OCI-LY3 (cell line): Measurements from ENCODE around the gene RGS6.

Experiments
- H2AFZ ChIP-seq: fragments of 200-600, 300-600 bp; shearing (Covaris generic); 2 replicates; pipeline ENCODE4 v1.6.0; 2014; ENCODE audit warnings: antibody characterized with exemption, low read depth, low read length
- H3K27ac ChIP-seq: fragments of 200-600, 300-600 bp; sonication (generic); 2 replicates; pipeline ENCODE4 v1.5.1; 2014; ENCODE audit warnings: mild to moderate bottlenecking, low read length, moderate library complexity, mixed read lengths
- H3K27me3 ChIP-seq: fragments of 200-600, 300-600 bp; sonication (generic); 2 replicates; pipeline ENCODE4 v1.6.1; 2014; ENCODE audit warnings: low read depth, low read length, mixed read lengths
- H3K36me3 ChIP-seq: fragments of 200-600, 300-600 bp; sonication (generic); replicated peaks from 2 replicates; pipeline ENCODE3; 2014; ENCODE audit warnings: low read depth, low read length, mixed read lengths
- H3K4me1 ChIP-seq: fragments of 300-600, 200-600 bp; sonication (generic); 2 replicates; pipeline ENCODE4 v1.6.1; 2014; ENCODE audit warnings: low read length, mixed read lengths
- H3K4me2 ChIP-seq: fragments of 200-600, 300-600 bp; sonication (generic); 2 replicates; pipeline ENCODE4 v1.6.1; 2014; ENCODE audit warnings: low read length, mixed read lengths
- H3K4me3 ChIP-seq: fragments of 300-600, 200-600 bp; sonication (generic); 2 replicates; pipeline ENCODE4 v1.5.1; 2014; ENCODE audit warnings: antibody characterized with exemption, mild to moderate bottlenecking, low read length, moderate library complexity
- H3K79me2 ChIP-seq: fragments of 300-600, 200-600 bp; shearing (Covaris generic); 2 replicates; pipeline ENCODE4 v1.6.1; 2014; ENCODE audit warnings: mild to moderate bottlenecking, low read length, mixed read lengths
- H3K9ac ChIP-seq: fragments of 300-600, 200-600 bp; shearing (Covaris generic); 2 replicates; pipeline ENCODE4 v1.6.0; 2014; ENCODE audit warnings: mild to moderate bottlenecking, low read length, moderate library complexity
- H3K9me3 ChIP-seq: fragments of 200-600, 300-600 bp; shearing (Covaris generic); 2 replicates; pipeline ENCODE4 v1.6.1; 2014; ENCODE audit warnings: low read length, mixed read lengths; ENCODE audit not compliant: insufficient read depth
- H4K20me1 ChIP-seq: fragments of 200-600, 300-600 bp; sonication (generic); 2 replicates; pipeline ENCODE4 v1.6.1; 2016; ENCODE audit warnings: low read length, mixed read lengths; ENCODE audit not compliant: insufficient read depth
- CTCF ChIP-seq: fragments of 200-600, 300-600 bp; sonication (generic); IDR thresholded peaks from 2 replicates; pipeline ENCODE4 v1.5.1; 2014; ENCODE audit warnings: antibody characterized with exemption, low read length, low read depth
- EZH2phosphoT487 ChIP-seq: fragments of 200-600 bp; shearing (Covaris generic); IDR thresholded peaks from 2 replicates; pipeline ENCODE4 v1.6.1; 2018; ENCODE audit warnings: antibody characterized with exemption, mixed run types, low read depth

RGS6 gene

GRCh38 chr14:72597252-72598233, 665.3 kb downstream of the RGS6 start:
- no peak overlapping the region for H3K4me2 ChIP-seq
- H3K9ac ChIP-seq, result no peak overlapping the region
- H2AFZ ChIP-seq, result no peak overlapping the region
- no peaks in the 10 kb centered on the region for H4K20me1 ChIP-seq
- H3K36me3 ChIP-seq, result no peaks in the 10 kb centered on the region
- peaks cover 68% of the 10 kb centered on the region for H3K27me3 ChIP-seq
- H3K79me2 ChIP-seq, result no peaks in the 10 kb centered on the region
- no peaks in the 10 kb centered on the region for H3K4me1 ChIP-seq
- H3K9me3 ChIP-seq, result no peaks in the 10 kb centered on the region
- no peak overlapping the region for H3K4me3 ChIP-seq
- no peak for TF ChIP-seq CTCF
- no peak for TF ChIP-seq EZH2phosphoT487
- H3K27ac ChIP-seq, result no peak overlapping the region

- TF ChIP-seq CTCF (no peak), EZH2phosphoT487 (no peak)
- Histone ChIP-seq H3K4me1 (no peaks in the 10 kb centered on the region), H3K9ac (no peak overlapping the region), H3K36me3 (no peaks in the 10 kb centered on the region), H4K20me1 (no peaks in the 10 kb centered on the region), H3K27ac (no peak overlapping the region), H3K27me3 (peaks cover 64% of the 10 kb centered on the region), H3K9me3 (no peaks in the 10 kb centered on the region), H3K4me2 (no peak overlapping the region), H3K4me3 (no peak overlapping the region), H2AFZ (no peak overlapping the region), H3K79me2 (no peaks in the 10 kb centered on the region)
Observed at GRCh38 chr14:72598306-72598705, 666.1 kb downstream of the RGS6 start.

- Histone ChIP-seq H3K4me2 (no peak overlapping the region), H2AFZ (no peak overlapping the region), H3K36me3 (no peaks in the 10 kb centered on the region), H3K4me1 (no peaks in the 10 kb centered on the region), H3K27me3 (peaks cover 63% of the 10 kb centered on the region), H4K20me1 (no peaks in the 10 kb centered on the region), H3K9me3 (no peaks in the 10 kb centered on the region), H3K4me3 (no peak overlapping the region), H3K27ac (no peak overlapping the region), H3K79me2 (no peaks in the 10 kb centered on the region), H3K9ac (no peak overlapping the region)
- TF ChIP-seq EZH2phosphoT487 (no peak), CTCF (no peak)
Observed at GRCh38 chr14:72599579-72600470, 667.6 kb downstream of the RGS6 start.
